C4-2B (cell line): ENCODE results near the gene MN1.

Experiments
- H3K27ac ChIP-seq: fragments of 450-650 bp; 2 replicates; pipeline ENCODE4 v1.5.1; 2017
- CTCF ChIP-seq: fragments of 450-650 bp; conservative IDR thresholded peaks from 2 replicates; pipeline ENCODE4 v1.5.1; 2017; ENCODE audit warnings: mild to moderate bottlenecking
- ZFX ChIP-seq: fragments of 450-650 bp; IDR thresholded peaks from 2 replicates; pipeline ENCODE4 v1.6.1; 2017

The MN1 gene

DNA sequence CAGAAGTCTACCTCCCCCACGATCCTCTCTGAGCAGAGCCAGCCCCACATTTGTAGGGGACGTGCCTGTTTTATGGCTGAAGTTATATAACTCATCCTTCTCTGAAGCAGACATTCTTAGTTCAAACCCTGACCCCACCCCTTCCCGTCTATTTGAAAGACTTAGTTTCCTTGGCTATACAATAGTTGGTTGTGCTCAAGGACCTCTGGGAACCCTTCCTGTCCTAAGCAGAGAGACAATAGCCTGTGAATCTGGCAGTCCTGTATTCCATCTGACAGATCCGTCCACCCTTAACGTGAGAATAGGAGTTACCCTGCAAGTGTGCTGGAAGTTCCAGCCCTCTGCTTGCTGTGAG lies 75.2 kb downstream of the MN1 start:
- TF ChIP-seq ZFX (no peak), CTCF (no peak)
- H3K27ac ChIP-seq = no peak overlapping the region

GRCh38 chr22:27725661-27726060 lies 75.9 kb downstream of the MN1 start:
- no peak overlapping the region for H3K27ac ChIP-seq
- no peak for TF ChIP-seq CTCF
- no peak for TF ChIP-seq ZFX

DNA sequence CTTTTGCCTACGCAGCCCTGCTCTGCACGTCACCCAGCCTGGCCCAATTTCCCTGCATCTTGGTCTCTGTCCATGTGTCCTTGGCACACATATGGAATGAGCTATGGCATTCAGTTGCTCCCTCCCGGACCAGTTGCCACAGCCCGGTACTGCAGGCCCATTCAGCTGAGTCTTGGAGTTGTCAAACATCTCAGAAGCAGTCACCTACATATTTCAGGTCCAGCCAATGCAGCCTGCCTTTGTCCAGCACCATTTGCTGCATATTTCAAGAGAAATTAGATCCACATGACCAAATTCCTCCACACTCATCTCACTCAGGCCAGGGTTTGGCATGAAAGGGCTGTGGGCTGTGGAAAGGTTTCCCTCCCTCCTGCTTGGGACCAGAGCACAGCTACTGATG lies 76.8 kb downstream of the MN1 start:
- no peak for TF ChIP-seq CTCF
- no peak for TF ChIP-seq ZFX
- no peak overlapping the region for H3K27ac ChIP-seq

GRCh38 chr22:27724157-27724556 lies 77.4 kb downstream of the MN1 start:
- H3K27ac ChIP-seq = no peak overlapping the region
- TF ChIP-seq CTCF (no peak), ZFX (no peak)

DNA sequence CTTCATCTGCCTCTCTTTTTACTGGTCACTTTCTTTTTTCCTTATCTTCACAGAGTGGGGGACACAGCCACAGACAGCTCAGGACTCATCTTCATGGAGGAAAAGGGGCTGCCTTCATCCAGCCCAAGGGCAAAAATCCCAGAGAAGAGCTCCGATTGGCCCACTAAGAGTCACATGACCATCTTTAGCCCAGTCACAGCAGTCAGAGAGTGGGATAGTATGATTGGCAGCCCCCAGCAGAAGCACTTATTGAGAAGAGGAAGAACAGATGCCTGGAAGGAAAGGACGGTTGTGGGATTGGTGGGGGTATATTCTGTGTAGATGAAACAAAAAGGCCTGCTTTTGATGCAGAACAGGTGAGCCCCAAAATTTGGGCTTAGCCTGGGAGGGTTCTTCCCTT lies 77.8 kb downstream of the MN1 start:
- no peak for TF ChIP-seq ZFX
- no peak for TF ChIP-seq CTCF
- no peak overlapping the region for H3K27ac ChIP-seq

DNA sequence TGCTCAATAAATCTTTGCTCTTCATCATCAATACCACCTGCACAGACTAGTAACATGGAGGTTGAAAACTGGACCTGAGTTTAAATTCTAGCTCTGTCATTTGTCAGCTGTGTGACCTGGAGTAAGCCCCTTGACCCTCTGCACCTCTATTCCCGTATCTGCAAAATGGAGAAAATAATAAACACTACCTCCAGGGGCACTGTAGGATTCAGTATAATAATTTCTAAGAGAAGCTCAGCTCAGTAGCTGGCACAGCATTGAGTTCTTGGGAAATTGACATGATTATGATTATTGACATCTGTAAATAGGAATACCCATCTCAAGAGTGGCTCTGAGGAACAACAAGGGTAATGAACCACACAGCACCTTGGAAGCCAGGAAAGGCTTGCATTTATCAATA lies 78.4 kb downstream of the MN1 start:
- H3K27ac ChIP-seq = no peak overlapping the region
- no peak for TF ChIP-seq CTCF
- TF ChIP-seq ZFX = no peak

- H3K27ac ChIP-seq = no peak overlapping the region
- TF ChIP-seq ZFX (no peak), CTCF (no peak)
Measured at GRCh38 chr22:27720860-27721259, 80.7 kb downstream of the MN1 start.
